ENCODE data around the gene CTNNA1.
"Not testable (repeated sequence)": the region's sequence is repeated elsewhere in the genome, so short reads cannot be mapped to it uniquely, and the experiment has no call there.

CTNNA1 gene

DNA sequence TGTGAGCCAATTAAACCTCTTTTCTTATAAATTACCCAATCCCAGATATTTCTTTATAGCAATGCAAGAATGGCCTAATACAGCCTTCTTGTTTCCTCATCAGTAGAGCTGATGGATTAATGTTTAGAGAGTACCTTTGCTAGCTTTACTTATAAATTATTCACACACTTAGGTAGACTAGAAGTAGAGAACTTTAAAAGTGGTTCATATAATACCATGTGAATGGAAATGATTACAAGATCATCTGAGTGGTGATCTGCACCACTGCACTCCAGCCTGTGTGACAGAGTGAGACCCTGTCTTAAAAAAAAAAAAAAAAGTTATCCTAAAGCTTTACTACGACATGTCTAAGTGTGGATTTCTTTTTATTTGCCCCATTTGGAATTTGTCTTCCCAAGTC is 145.1 kb downstream of the CTNNA1 start:
- DNase-seq (ENCODE audit: low spot score), result no peak

DNA sequence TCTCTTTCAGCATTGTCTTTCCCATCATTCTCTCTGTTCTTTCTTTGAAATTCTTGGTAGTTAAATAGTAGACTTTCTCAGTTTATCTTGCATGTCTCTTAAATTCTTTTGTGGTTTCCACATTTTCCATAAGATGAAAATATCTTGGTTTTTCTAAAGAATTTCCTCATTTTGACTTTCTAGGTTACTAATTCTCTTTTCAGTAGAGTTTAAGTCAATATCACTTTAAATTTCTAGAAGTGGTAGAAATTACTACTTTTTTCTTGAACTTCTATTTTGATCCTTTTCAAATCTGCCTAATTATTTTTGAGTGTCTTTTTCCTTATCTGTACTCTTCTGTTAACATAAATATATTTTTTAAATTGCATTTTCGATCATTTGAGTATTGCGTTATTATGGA is 145.5 kb downstream of the CTNNA1 start:
- no peak for DNase-seq (ENCODE audit: low spot score)

DNA sequence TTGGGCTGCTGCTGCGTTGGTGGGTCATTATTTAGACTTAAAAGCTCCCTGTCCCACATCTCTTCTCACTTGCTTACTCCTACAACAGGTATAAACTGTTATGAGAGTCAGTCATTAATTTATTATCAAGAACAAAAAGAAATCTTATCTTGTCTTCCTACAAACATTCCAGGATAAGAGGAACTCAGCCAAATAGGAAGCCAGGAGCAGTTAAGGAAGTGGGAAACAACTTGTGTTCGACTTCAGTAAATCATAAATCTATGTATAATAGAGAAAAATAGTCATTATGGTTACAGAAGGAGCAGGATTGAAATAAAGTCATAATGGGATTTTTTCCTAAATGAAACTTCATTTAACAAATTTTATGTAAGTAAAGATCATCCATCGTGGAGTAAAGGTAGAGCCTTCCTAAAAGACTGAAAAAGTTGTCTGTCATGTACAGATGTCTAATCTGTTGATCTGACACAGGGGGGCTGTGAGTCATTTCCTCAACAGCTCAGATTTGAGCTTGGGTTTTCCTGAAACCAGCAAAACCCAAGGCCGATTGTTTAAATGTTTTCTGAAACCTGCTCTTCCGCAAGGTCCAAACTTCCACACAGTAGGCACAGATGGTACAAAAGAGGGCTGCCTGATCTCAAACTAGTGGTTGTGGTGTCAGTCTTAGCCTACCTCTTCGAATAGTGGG is 147.2 kb downstream of the CTNNA1 start:
- DNase-seq (ENCODE audit: low spot score), result no peak

GRCh38 chr5:138901716-138902115 is 148.5 kb downstream of the CTNNA1 start:
- no peak for DNase-seq (ENCODE audit: low spot score)

- no peak for DNase-seq (ENCODE audit: low spot score)
Observed at GRCh38 chr5:138903130-138903775, 150.0 kb downstream of the CTNNA1 start.

DNA sequence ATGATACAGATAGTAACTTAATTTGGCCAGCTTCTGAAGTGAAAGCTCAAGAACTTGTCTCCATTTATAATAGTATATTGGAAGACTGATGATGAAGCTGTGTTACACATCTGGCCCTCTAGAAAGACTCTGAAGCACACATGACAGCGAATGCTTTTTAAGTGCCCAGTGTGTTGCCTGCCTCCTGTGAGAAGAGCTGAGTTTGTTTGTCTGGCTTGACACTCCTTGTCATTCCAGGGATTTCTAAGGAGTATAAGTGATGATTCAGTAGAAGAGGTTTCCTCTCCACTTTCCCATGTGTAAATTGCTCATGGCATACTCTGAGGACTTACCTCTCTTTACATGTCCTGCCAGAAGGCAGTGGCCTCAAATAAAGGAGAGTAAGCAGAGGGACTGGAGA is 152.3 kb downstream of the CTNNA1 start:
- no peak for DNase-seq (ENCODE audit: low spot score)

DNA sequence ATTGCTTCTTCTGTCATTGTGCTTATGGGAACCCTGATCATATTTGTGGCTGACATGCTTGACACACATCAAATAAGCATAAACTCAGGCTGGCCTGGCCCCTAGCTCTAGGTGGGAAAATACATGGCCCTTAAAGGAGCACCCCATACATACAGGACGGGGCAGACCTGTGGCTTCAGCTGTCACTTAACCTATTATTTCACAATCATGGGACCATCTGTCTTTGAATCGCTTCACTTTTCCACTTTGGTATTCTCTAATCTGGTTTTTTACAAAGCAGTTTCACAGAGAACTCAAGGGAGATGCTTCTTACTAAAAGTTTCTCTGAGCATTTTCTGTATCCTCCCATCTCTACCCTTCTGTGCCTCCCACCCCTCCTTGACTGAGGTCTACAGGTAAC is 156.5 kb downstream of the CTNNA1 start:
- no peak for DNase-seq (ENCODE audit: low spot score)

- DNase-seq (ENCODE audit: low spot score), result no peak
Observed at GRCh38 chr5:138910546-138911185, 157.4 kb downstream of the CTNNA1 start.

GRCh38 chr5:138911441-138911840 is 158.2 kb downstream of the CTNNA1 start:
- no peak for DNase-seq (ENCODE audit: low spot score)

GRCh38 chr5:138912093-138912492 is 158.9 kb downstream of the CTNNA1 start:
- no peak for DNase-seq (ENCODE audit: low spot score)

GRCh38 chr5:138913773-138914172 is 160.5 kb downstream of the CTNNA1 start:
- DNase-seq (ENCODE audit: low spot score), result no peak

- no peak for DNase-seq (ENCODE audit: low spot score)
Observed at GRCh38 chr5:138914338-138914737, 161.1 kb downstream of the CTNNA1 start.

DNA sequence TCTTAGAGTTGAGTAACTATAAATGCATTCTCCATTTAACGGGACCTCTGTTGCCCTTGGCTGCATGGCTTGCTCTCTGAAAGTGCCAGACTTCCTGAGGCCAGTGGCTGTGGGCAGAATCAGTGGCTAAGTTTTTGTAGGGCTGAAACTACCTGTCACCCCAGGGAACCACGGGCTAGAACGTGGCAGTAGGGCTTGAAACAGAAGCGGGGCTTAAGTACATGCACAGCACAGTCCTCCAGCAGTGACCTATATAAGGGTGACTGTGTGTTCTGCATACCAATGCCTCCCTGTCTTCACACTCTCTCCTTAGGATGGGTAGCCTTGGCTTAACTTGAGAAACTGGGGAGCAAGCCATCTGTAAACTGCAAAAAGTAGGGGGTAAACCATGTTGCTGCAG is 165.5 kb downstream of the CTNNA1 start:
- DNase-seq (ENCODE audit: low spot score), result no peak

DNA sequence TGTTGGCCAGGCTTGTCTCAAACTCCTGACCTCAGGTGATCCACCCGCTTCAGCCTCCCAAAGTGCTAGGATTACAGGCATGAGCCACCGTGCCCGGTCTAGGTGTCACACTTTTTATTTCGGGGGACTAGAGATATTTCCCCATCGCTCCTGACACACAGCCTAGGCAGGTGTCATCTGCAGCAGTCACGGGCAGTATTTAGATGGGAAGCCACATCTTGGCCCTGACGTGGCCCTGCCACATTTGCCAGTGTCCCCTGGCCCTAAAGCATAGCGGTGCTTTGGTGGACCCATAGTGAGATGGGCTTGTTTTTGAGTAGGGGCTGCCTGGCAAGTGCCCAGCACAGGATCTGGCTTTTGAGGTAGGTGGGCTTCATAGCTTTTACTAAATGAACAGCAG is 167.0 kb downstream of the CTNNA1 start:
- DNase-seq (ENCODE audit: low spot score), result no peak

- DNase-seq (ENCODE audit: low spot score), result not testable (repeated sequence)
Observed at GRCh38 chr5:138921362-138921761, 168.1 kb downstream of the CTNNA1 start.

GRCh38 chr5:138922494-138922893 is 169.3 kb downstream of the CTNNA1 start:
- no peak for DNase-seq (ENCODE audit: low spot score)

GRCh38 chr5:138925090-138925635 is 171.9 kb downstream of the CTNNA1 start:
- DNase-seq (ENCODE audit: low spot score), result no peak

- DNase-seq (ENCODE audit: low spot score), result no peak
Observed at GRCh38 chr5:138926257-138926656, 173.0 kb downstream of the CTNNA1 start.

DNA sequence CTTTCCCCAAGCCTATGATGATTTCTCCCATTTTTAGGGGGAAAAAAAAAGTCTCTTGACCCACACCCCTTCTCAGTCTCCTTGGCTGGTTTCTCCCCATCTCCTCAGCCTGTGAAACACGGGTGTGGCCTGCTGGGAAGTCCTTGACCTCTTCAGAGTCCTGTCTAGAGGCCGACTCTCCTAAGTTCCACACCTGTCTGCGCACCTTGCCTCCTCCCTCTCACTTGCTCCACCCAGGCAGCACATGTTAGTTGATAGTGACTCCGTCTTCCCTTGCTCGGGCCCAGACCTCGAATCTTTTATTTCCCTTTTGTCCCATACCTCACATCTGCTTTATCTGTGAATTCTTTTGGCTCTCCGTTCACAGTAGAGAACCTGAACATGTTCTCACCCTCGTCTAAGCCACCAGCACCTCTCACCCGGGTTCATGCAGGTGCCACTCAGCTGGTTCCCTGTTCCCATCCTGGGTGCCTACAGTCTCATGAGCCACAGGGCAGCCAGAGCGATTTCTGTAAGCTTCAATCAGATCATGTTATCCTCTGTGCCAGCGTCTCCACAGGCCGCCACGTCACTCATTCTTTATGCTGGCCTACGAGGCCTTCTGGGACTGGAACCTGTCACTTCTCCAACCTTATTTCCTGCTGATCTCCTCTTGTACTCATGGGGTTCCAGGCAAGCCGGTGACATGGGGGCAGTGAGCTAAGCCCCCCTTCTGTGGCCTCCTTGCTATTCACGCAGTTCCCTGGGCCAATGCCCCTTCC is 173.6 kb downstream of the CTNNA1 start:
- DNase-seq (ENCODE audit: low spot score), result no peak

GRCh38 chr5:138927544-138927943 is 174.3 kb downstream of the CTNNA1 start:
- no peak for DNase-seq (ENCODE audit: low spot score)

GRCh38 chr5:138927979-138928378 is 174.8 kb downstream of the CTNNA1 start:
- no peak for DNase-seq (ENCODE audit: low spot score)

DNA sequence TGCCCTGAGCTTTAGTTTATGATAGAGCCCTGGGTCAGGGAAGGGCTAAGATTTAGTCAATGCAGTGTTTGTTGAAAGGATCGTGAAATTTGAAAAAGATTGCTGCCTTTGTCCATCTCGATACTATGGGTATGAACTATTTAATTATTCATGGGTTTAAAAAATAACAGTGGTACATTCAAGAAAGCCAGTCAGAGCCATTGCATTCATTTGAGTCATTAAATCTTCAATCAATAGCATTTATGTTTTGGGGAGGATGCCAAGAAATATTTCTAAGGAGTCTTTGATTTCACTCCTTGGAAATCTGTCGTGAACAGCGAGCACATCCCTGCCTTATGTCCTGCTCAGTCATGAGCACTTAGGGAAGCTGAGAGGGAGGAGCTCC is 176.3 kb downstream of the CTNNA1 start:
- DNase-seq (ENCODE audit: low spot score), result no peak

All from iPS-NIHi11 (cell line).